ENCODE measurements around the gene ARHGAP32. TPM values are rescaled to one million over a fixed set of nuclear protein-coding genes. Genes with fewer than 3 reads are reported as not detected.
"Not testable (repeated sequence)": the region's sequence is repeated elsewhere in the genome, so short reads cannot be mapped to it uniquely, and the experiment has no call there.

The ARHGAP32 gene
- total RNA-seq, 1 donor: 4.9 TPM

DNA sequence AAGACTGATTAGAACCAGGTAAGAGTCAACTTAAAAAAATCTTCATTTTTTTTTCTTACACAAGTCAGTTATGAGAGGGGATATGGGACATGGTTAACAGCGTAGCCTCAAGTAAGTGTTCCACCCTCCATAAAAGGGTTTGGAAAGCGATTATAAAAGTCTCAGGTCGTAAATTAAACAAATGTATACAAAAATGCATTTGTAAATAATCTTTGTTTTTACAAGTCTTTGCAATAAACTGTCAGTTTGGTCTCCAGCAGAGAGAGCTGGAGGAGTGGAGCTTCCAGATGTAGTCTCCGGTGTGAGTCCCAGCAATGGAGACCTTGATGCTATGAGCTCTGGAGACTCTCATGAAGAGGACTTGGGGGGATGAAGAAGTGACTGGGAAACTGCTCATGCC is 149.6 kb downstream of the ARHGAP32 start:
- no peaks in the 10 kb centered on the region for H3K4me1 ChIP-seq (ENCODE audit: insufficient read depth, low read length)
- no peaks in the 10 kb centered on the region for H3K9me3 ChIP-seq (ENCODE audit: low read depth, low read length)
- no peaks in the 10 kb centered on the region for H3K27me3 ChIP-seq (ENCODE audit: insufficient read depth, low read length)
- H3K4me3 ChIP-seq (ENCODE audit: low read length): no peak overlapping the region

DNA sequence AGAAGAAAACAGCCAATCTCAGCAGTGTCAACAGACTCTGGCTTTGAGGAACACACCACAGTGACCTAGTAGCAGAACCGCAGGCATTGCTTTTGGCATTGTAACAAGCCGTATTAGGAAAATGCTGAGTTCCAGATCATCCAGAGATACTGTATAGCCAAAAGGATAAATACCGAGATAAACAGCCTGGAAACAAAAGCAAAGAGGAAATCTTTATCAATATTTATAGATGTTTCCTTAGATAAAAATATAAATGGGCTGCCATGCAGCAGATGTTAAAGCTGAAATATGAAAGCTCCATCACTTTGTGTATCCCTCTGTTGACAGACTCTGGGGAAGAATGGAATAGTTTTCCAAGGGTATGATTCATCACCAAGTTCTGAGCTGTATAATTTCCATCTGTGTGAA is 150.5 kb downstream of the ARHGAP32 start:
- no peak overlapping the region for H3K4me3 ChIP-seq (ENCODE audit: low read length)
- H3K4me1 ChIP-seq (ENCODE audit: insufficient read depth, low read length): no peaks in the 10 kb centered on the region
- no peaks in the 10 kb centered on the region for H3K27me3 ChIP-seq (ENCODE audit: insufficient read depth, low read length)
- H3K9me3 ChIP-seq (ENCODE audit: low read depth, low read length): no peaks in the 10 kb centered on the region

DNA sequence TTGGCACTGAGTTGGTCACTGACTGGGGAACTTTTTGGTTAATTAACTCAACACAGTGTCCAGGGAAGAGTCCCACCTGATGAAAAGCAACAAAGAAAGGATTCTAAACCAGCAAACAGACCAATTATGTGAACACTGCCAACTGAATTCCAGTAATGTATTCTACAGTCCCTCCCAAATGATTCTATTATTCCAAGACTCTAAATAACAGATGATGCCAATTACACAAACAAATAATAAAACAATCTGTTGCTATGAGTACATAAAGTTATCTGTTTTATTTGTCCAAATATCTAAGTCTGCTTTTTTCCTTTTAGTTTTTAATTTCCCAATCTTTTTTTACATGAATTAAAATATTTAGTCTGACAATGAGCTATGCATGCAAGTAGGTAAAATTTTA is 151.2 kb downstream of the ARHGAP32 start:
- Histone ChIP-seq H3K27me3 (ENCODE audit: insufficient read depth, low read length) (no peaks in the 10 kb centered on the region), H3K9me3 (ENCODE audit: low read depth, low read length) (no peaks in the 10 kb centered on the region), H3K4me1 (ENCODE audit: insufficient read depth, low read length) (no peaks in the 10 kb centered on the region), H3K4me3 (ENCODE audit: low read length) (no peak overlapping the region)

DNA sequence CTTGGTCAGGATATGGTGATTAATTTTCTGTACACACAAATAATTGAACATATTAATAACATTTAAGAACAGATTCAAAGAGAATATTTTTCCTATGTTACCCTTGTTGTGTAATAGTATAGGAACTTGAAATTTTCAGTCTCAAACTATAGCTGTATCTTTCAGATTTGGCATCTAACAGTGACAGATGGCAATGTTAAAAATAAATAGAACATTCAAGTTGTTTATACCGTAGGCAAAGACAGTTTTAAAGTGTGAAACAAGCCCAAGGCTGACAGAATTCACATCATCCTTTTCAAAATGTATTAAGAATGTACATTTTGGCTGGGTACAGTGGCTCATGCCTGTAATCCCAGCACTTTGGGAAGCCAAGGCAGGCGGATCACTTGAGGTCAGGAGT is 156.9 kb downstream of the ARHGAP32 start:
- no peak overlapping the region for H3K4me3 ChIP-seq (ENCODE audit: low read length)
- H3K4me1 ChIP-seq (ENCODE audit: insufficient read depth, low read length): no peaks in the 10 kb centered on the region
- no peaks in the 10 kb centered on the region for H3K9me3 ChIP-seq (ENCODE audit: low read depth, low read length)
- H3K27me3 ChIP-seq (ENCODE audit: insufficient read depth, low read length): no peaks in the 10 kb centered on the region

DNA sequence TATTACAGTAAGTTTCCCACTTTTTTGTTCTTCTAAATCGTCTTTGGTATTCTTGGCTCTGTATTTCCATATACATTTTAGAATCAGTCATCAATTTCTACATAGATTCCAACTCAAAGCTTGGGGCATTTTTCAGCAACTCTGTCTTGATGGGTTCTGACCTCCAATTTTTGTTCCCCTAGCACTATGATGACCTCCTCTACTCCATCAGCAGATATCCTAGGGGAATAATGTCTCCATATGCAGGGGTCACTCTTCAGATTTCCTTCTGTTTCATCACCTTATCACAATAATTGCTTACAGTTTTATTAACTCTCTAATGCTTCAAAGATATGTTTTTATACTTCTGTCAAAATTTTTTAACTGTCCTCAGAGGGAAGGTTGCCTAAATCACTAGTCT is 158.1 kb downstream of the ARHGAP32 start:
- Histone ChIP-seq H3K4me1 (ENCODE audit: insufficient read depth, low read length) (no peaks in the 10 kb centered on the region), H3K4me3 (ENCODE audit: low read length) (no peak overlapping the region), H3K27me3 (ENCODE audit: insufficient read depth, low read length) (no peaks in the 10 kb centered on the region), H3K9me3 (ENCODE audit: low read depth, low read length) (no peaks in the 10 kb centered on the region)

DNA sequence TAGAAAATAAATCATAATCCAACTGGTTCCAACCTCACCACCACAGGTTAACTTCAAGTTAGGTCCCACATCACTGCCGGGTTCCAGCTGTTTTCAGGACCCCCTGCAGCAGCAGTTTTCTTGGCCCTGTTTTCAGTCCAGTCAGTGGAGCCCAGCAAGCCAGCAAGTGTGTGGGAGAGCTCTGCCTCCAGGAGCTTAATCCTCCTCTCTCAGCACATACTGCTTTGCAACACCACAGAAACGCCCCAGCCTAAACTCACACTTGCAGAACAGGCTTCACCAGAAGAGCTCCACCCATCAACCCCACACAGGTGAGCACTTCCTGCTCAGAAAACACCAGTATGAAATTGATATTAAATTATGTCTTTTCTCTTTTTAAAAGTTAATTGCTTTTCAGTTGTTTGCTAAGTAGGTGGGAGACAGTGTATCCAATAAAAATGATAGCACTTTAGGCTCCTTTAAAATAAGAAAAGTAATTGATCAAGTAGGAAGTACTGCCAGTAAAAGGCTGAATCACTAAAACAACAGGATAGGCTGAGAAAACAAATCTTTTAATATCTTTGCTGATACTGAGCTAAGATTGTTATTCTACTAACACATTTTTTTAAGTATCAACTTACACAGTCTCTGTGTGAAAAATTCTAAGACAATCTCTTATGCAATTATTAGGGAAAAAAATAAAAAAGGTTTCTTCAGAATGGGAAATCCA is 168.0 kb downstream of the ARHGAP32 start:
- Histone ChIP-seq H3K4me3 (ENCODE audit: low read length) (no peak overlapping the region), H3K27me3 (ENCODE audit: insufficient read depth, low read length) (no peaks in the 10 kb centered on the region), H3K4me1 (ENCODE audit: insufficient read depth, low read length) (no peaks in the 10 kb centered on the region), H3K9me3 (ENCODE audit: low read depth, low read length) (no peaks in the 10 kb centered on the region)

DNA sequence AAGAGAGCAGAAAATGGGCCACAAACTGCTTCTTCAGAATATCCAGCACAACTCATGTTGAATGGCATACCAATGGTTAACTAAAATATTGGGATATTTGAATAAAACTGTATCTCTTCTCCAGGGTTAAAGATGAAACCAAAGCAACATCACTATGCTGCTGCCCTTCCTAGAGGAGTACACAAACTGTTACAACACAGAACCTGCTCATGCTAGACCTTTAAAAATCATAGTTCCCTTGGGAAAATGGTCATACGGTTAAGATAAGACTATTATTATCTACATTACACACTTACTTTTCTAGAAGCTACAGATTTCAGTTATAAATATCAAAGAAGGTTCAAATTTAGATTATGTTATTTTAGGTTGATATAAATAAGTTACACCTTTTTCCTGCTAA is 170.8 kb downstream of the ARHGAP32 start:
- Histone ChIP-seq H3K4me3 (ENCODE audit: low read length) (no peak overlapping the region), H3K27me3 (ENCODE audit: insufficient read depth, low read length) (no peaks in the 10 kb centered on the region), H3K4me1 (ENCODE audit: insufficient read depth, low read length) (no peaks in the 10 kb centered on the region), H3K9me3 (ENCODE audit: low read depth, low read length) (no peaks in the 10 kb centered on the region)

DNA sequence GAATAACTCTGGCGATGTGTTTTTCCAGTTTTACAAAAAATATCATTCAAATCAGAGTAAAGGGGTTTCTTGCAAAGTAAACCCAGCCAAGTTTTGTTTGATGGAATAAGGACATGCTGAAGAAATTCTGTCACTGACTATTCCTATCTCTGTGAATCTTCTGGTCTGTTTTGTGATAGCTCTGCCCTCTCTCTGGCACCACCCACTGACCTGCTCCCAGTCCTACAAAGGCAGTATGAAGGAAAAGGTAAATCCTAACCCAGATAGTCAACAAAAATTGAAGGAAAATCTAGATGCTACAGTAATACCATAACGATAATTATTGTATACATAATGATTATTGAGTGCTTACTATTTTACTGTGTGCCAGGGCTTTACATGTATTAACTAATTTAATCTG is 173.1 kb downstream of the ARHGAP32 start:
- Histone ChIP-seq H3K4me1 (ENCODE audit: insufficient read depth, low read length) (no peaks in the 10 kb centered on the region), H3K4me3 (ENCODE audit: low read length) (no peak overlapping the region), H3K27me3 (ENCODE audit: insufficient read depth, low read length) (no peaks in the 10 kb centered on the region), H3K9me3 (ENCODE audit: low read depth, low read length) (no peaks in the 10 kb centered on the region)

DNA sequence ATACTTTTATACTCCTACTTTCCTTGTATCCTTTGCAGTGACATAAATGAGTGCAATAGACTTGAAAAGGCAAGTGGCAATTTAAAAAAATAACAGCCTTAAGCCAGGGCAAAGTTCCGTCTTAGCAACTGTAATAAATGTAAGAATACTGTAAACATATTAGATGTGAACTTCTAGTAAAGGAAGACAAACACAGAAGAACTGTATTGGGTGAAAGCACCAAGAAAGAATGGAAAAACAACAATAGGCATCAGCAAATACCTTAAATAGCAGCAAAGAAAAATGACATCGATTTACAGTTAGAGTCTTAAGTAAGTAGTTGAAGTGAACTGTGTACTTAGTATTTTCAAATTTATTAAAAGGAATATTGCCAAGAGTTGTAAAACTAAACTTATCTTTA is 174.0 kb downstream of the ARHGAP32 start:
- Histone ChIP-seq H3K4me3 (ENCODE audit: low read length) (no peak overlapping the region), H3K27me3 (ENCODE audit: insufficient read depth, low read length) (no peaks in the 10 kb centered on the region), H3K4me1 (ENCODE audit: insufficient read depth, low read length) (no peaks in the 10 kb centered on the region), H3K9me3 (ENCODE audit: low read depth, low read length) (no peaks in the 10 kb centered on the region)

DNA sequence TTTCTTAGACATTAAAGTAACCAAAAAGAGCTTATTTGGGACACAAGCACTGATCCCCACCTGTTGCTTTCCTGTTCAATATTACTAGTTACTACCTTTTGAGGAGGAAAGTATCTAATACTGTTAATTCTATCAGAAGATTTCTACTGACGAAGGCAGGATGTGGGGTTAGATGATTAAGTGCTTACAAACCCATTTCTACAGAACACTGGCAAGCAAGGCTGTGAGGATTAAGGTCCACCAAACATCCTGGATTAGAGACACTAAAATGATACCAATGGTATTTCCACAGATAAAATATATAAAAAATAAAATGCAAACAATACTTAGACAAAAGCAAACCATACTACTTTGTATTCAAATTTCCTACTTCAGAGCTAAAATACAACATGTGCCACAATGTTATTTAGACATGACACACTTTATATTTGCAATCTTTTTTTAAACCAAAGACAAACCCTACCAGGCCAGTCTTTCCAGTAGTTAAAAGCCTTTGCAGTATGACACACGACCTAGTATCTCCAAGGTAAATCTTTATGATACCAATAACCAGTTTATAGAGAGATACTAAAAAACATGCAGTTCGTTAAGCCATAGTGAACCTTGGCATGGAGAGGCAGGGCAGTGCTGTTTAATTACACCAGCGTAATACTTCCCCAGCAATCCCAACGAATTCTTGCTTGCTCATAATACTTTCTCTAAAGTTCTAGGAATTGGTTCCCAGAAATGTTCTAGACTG is 178.2 kb downstream of the ARHGAP32 start:
- Histone ChIP-seq H3K4me3 (ENCODE audit: low read length) (no peak overlapping the region), H3K9me3 (ENCODE audit: low read depth, low read length) (no peaks in the 10 kb centered on the region), H3K27me3 (ENCODE audit: insufficient read depth, low read length) (no peaks in the 10 kb centered on the region), H3K4me1 (ENCODE audit: insufficient read depth, low read length) (no peaks in the 10 kb centered on the region)

DNA sequence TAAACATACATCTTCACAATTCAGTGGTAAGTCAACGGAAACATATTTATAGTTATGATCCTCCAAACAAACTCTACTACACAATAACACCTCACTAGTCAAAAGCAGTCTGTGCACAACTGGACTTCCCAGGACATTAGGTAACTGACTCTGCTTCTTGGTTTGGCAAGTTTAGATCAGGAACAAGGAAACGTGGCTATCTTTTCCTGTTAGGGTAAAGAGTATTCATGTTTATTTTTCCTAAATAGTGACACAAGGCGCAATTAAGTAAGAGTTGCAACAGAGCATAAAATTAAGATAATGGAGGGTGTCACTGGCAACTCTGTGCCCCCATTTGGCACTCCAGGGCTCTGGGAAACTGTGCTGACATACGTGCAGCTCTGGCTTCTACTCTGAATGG is 179.2 kb downstream of the ARHGAP32 start:
- H3K4me1 ChIP-seq (ENCODE audit: insufficient read depth, low read length): no peaks in the 10 kb centered on the region
- H3K9me3 ChIP-seq (ENCODE audit: low read depth, low read length): no peaks in the 10 kb centered on the region
- H3K4me3 ChIP-seq (ENCODE audit: low read length): no peak overlapping the region
- H3K27me3 ChIP-seq (ENCODE audit: insufficient read depth, low read length): no peaks in the 10 kb centered on the region

DNA sequence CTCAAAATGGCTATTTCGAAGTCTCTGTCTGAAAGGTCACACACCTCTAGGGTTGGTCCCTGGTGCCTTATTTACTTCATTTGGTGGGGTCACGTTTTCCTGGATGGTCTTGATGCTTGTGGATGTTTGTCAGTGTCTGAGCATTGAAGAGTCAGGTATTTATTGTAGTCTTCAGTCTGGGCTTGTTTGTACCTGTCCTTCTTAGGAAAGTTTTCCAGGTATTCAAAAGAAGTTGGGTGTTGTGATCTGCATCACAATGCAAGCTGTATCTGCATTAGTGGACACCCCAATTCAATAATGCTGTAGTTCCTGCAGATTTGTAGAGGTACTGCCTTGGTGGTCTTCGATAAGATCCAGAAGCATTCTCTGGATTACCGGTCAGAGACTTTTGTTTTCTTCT is 186.0 kb downstream of the ARHGAP32 start:
- Histone ChIP-seq H3K27me3 (ENCODE audit: insufficient read depth, low read length) (no peaks in the 10 kb centered on the region), H3K4me3 (ENCODE audit: low read length) (no peak overlapping the region), H3K4me1 (ENCODE audit: insufficient read depth, low read length) (no peaks in the 10 kb centered on the region), H3K9me3 (ENCODE audit: low read depth, low read length) (peaks cover under 1% of the 10 kb centered on the region)

DNA sequence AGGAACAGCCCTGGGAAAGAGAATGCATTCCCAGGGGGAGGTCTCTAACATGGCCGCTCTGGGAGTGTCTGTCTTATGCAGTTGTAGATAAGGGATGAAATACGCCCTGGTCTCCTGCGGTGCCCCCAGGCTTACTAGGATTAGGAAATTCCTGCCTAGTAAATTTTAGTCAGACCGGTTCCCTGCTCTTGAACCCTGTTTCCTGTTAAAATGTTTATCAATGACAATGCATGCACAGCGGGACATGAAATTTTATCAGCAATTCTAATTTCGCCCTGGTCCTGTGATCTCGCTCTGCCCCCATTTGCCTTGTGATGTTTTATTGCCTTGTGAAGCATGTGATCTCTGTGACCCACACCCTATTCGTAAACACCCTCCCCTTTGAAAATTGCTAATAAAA is 193.0 kb downstream of the ARHGAP32 start:
- H3K4me1 ChIP-seq (ENCODE audit: insufficient read depth, low read length): not testable (repeated sequence)

DNA sequence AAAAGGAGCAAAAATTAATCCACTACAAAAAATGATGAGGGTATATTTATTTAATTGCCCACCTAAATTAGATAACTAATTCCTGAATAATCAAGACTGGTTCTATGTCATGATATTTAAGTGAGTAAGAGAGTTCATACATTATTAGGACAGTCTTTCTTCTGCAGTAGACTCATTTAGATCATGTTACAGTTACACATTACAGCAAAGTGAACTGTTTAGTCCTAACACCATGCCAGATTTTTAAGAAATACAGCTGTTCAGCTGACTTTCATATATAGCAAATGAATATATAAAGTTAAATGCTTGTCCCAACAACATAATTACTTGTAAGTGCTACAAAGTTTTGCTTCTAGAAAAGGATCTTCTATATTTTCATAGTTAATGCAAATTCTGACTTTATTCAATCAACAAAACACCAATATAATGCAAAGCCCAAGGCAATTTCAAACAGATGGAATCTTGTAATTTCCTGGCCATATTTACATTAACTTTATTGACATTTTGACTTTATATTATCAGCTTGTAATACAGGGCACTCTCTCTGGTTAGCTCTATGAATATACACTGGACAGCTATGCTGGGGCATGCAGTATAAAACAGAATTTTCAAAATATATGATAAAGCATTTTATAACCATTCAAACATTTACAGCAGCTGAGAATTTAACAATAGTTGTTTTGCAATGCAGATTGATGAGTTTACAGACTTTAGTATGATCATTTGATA is 203.7 kb downstream of the ARHGAP32 start:
- no peaks in the 10 kb centered on the region for H3K27me3 ChIP-seq (ENCODE audit: insufficient read depth, low read length)
- no peaks in the 10 kb centered on the region for H3K4me1 ChIP-seq (ENCODE audit: insufficient read depth, low read length)
- no peaks in the 10 kb centered on the region for H3K9me3 ChIP-seq (ENCODE audit: low read depth, low read length)
- H3K4me3 ChIP-seq (ENCODE audit: low read length): no peak overlapping the region

More for the DNA sequence above, 193.0 kb downstream of the ARHGAP32 start:
- peaks cover 17% of the 10 kb centered on the region for H3K9me3 ChIP-seq (ENCODE audit: low read depth, low read length)
- H3K27me3 ChIP-seq (ENCODE audit: insufficient read depth, low read length); H3K4me3 ChIP-seq (ENCODE audit: low read length): not testable (repeated sequence)

DNA sequence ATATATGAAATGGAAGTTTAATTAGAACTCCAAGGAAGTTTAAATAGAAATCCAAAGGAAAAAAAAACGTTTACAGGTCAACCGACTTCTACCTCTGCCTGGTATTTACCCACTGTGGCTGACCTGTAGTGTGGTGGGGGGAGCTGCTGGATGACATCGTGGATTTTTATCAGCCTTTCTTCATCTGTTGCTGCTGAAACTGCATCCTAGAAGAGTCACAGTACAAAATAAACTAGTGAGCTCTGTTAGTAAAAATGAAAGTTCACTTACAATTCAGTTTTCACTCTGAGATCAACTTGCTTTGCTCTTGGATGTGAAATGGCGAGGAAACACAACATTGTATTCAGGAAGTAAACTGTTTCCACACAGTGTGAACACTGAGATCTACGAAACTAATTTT is 206.2 kb downstream of the ARHGAP32 start:
- Histone ChIP-seq H3K9me3 (ENCODE audit: low read depth, low read length) (no peaks in the 10 kb centered on the region), H3K4me1 (ENCODE audit: insufficient read depth, low read length) (no peaks in the 10 kb centered on the region), H3K4me3 (ENCODE audit: low read length) (no peak overlapping the region), H3K27me3 (ENCODE audit: insufficient read depth, low read length) (no peaks in the 10 kb centered on the region)
